GM23338 (cell line): Measurements from ENCODE around the gene OIT3. TPM values are rescaled to one million over a fixed set of nuclear protein-coding genes. Genes with fewer than 3 reads are reported as not detected.

Experiments used
- ATAC-seq: fragments of 200-7000 bp; cut with Tn5 transposase; 3 replicates; pipeline ENCODE4 v1.9.1; 2020
- DNase-seq: peaks from one replicate; pipeline ENCODE4 v3.0.0-alpha.2; 2015; ENCODE audit warnings: low spot score
- H2AFZ ChIP-seq: fragments of 200-600 bp; sonication (generic); 2 replicates; pipeline ENCODE4 v1.8.0; 2016; ENCODE audit warnings: antibody characterized with exemption, mild to moderate bottlenecking, moderate library complexity
- H3F3A ChIP-seq: fragments of 200-600 bp; sonication (generic); replicated peaks from 2 replicates; pipeline ENCODE4 v1.8.0; 2017; ENCODE audit warnings: antibody characterized with exemption, mixed run types, low read depth
- H3K27ac ChIP-seq: fragments of 200-600 bp; sonication (generic); 2 replicates; pipeline ENCODE4 v1.6.1; 2016; ENCODE audit warnings: low read depth
- H3K27me3 ChIP-seq: fragments of 200-600 bp; sonication (generic); 2 replicates; pipeline ENCODE4 v1.8.0; 2016; ENCODE audit warnings: mild to moderate bottlenecking, mixed run types, moderate library complexity; ENCODE audit not compliant: insufficient read depth
- H3K36me3 ChIP-seq: fragments of 200-600 bp; sonication (generic); 2 replicates; pipeline ENCODE4 v1.8.0; 2016; ENCODE audit warnings: mild to moderate bottlenecking; ENCODE audit not compliant: insufficient read depth
- H3K4me1 ChIP-seq: fragments of 200-600 bp; sonication (generic); 2 replicates; pipeline ENCODE4 v1.8.0; 2016; ENCODE audit warnings: mild to moderate bottlenecking, moderate library complexity; ENCODE audit not compliant: insufficient read depth
- H3K4me2 ChIP-seq: fragments of 200-600 bp; sonication (generic); 2 replicates; pipeline ENCODE4 v1.7.1; 2017; ENCODE audit warnings: mixed run types
- H3K4me3 ChIP-seq: fragments of 200-600 bp; sonication (generic); 2 replicates; pipeline ENCODE4 v1.6.1; 2016; ENCODE audit warnings: mixed run types
- H3K79me2 ChIP-seq: fragments of 200-600 bp; sonication (generic); replicated peaks from 2 replicates; pipeline ENCODE4 v1.8.0; 2017; ENCODE audit warnings: mild to moderate bottlenecking; ENCODE audit not compliant: insufficient read depth
- H3K9me2 ChIP-seq: fragments of 200-600 bp; sonication (generic); 2 replicates; pipeline ENCODE4 v1.8.0; 2017; ENCODE audit not compliant: insufficient read depth
- H4K20me1 ChIP-seq: fragments of 200-600 bp; sonication (generic); replicated peaks from 2 replicates; pipeline ENCODE4 v1.8.0; 2017; ENCODE audit warnings: mild to moderate bottlenecking; ENCODE audit not compliant: insufficient read depth
- H3K27ac Mint-ChIP-seq: 2 replicates; pipeline ENCODE4 v1.8.0; 2020; ENCODE audit warnings: inconsistent platforms, mild to moderate bottlenecking, moderate library complexity, mixed read lengths
- H3K27me3 Mint-ChIP-seq: 3 replicates; pipeline ENCODE4 v1.8.0; 2022; ENCODE audit warnings: low read depth, mild to moderate bottlenecking, moderate library complexity, mixed read lengths, inconsistent platforms; ENCODE audit not compliant: insufficient read depth, poor library complexity
- H3K36me3 Mint-ChIP-seq: 3 replicates; pipeline ENCODE4 v1.8.0; 2021; ENCODE audit warnings: low read depth, mild to moderate bottlenecking, inconsistent platforms, moderate library complexity, mixed read lengths
- H3K4me1 Mint-ChIP-seq: 3 replicates; pipeline ENCODE4 v1.8.0; 2020; ENCODE audit warnings: mild to moderate bottlenecking, inconsistent platforms, mixed read lengths
- H3K4me3 Mint-ChIP-seq: 3 replicates; pipeline ENCODE4 v1.8.0; 2021; ENCODE audit warnings: moderate library complexity, mild to moderate bottlenecking, inconsistent platforms, mixed read lengths
- H3K9me3 Mint-ChIP-seq: 3 replicates; pipeline ENCODE4 v1.8.0; 2020; ENCODE audit warnings: moderate library complexity, mild to moderate bottlenecking, inconsistent platforms, mixed read lengths
- CTCF ChIP-seq, 2 experiments: fragments of 200-600 bp in 1 of 2; sonication (generic) in 1 of 2; conservative IDR thresholded peaks; 2 replicates each; pipeline versions ENCODE4 v1.5.1 to v1.6.1; 2016 to 2017; ENCODE audit warnings: antibody characterized with exemption in 2 of 2, low read depth in 2 of 2, mild to moderate bottlenecking in 2 of 2, moderate library complexity in 1 of 2
- EZH2 ChIP-seq: fragments of 200-600 bp; sonication (generic); IDR thresholded peaks from one replicate; pipeline ENCODE4 v1.8.0; 2017; ENCODE audit warnings: antibody characterized with exemption, mild to moderate bottlenecking, low read depth; ENCODE audit not compliant: unreplicated experiment
- JUNB ChIP-seq: IDR thresholded peaks from one replicate; pipeline ENCODE4 v1.6.1; 2016; ENCODE audit warnings: antibody characterized with exemption; ENCODE audit not compliant: unreplicated experiment
- STAT1 ChIP-seq: IDR thresholded peaks from one replicate; pipeline ENCODE4 v1.6.1; 2016; ENCODE audit warnings: antibody characterized with exemption; ENCODE audit not compliant: unreplicated experiment
- polyA plus RNA-seq: library from polyadenylated mRNA; unstranded; fragments of >200 nt; fragmentation: Nextera tagmentation; extraction: Ambion mirVana; gene quantifications from 2 replicates; pipeline ENCODE4 v1.2.1, GENCODE V29; 2016
- total RNA-seq: library from RNA; depleted of rRNA; stranded (reverse); fragments of >200 nt; shearing (Covaris generic); gene quantifications from 2 replicates; pipeline ENCODE4 v1.2.3, GENCODE V29; 2014

The OIT3 gene
- total and polyA plus RNA-seq, 2 experiments from 2014 or later: not detected

GRCh38 chr10:72928798-72929197 lies 35.3 kb downstream of the OIT3 start:
- no peaks in the 10 kb centered on the region for H3F3A ChIP-seq
- H3K27me3 Mint-ChIP-seq: no peaks in the 10 kb centered on the region
- H2AFZ ChIP-seq: no peak overlapping the region
- no peaks in the 10 kb centered on the region for H4K20me1 ChIP-seq
- no peak overlapping the region for H3K27ac ChIP-seq
- no peak overlapping the region for H3K27ac Mint-ChIP-seq
- no peaks in the 10 kb centered on the region for H3K79me2 ChIP-seq
- H3K4me3 Mint-ChIP-seq: no peak overlapping the region
- no peaks in the 10 kb centered on the region for H3K9me3 Mint-ChIP-seq
- H3K9me2 ChIP-seq: no peaks in the 10 kb centered on the region
- H3K36me3 Mint-ChIP-seq: no peaks in the 10 kb centered on the region
- H3K4me2 ChIP-seq: no peak overlapping the region
- DNase-seq (no peak), ATAC-seq (no peak)
- H3K4me3 ChIP-seq: no peak overlapping the region
- TF ChIP-seq STAT1: no peak
- TF ChIP-seq CTCF (conservative IDR thresholded peaks at IDR 0.05; ENCODE audit: low read depth in 2 of 2): no peak
- H3K27me3 ChIP-seq: no peaks in the 10 kb centered on the region
- H3K4me1 ChIP-seq: no peaks in the 10 kb centered on the region
- no peaks in the 10 kb centered on the region for H3K36me3 ChIP-seq
- no peaks in the 10 kb centered on the region for H3K4me1 Mint-ChIP-seq

DNA sequence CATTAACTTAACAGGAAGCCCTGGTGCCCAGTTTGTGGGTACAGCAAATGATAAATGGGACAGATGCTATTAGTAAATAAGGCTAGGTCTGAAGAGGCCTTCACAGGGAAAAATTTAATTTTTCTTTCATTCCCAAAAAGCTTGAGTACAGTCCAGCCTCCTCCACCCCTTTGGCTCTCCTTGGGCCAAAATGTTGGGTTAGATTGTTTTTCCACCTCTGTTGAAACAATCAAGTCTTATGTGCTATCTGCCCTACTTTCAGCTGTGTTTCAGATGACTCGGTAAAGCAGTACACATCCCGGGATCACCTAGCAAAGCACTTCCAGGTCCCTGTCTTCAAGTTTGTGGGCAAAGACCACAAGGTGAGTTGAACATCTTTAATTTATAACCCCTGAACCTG lies 36.7 kb downstream of the OIT3 start:
- ATAC-seq: no peak
- no peaks in the 10 kb centered on the region for H3F3A ChIP-seq

DNA sequence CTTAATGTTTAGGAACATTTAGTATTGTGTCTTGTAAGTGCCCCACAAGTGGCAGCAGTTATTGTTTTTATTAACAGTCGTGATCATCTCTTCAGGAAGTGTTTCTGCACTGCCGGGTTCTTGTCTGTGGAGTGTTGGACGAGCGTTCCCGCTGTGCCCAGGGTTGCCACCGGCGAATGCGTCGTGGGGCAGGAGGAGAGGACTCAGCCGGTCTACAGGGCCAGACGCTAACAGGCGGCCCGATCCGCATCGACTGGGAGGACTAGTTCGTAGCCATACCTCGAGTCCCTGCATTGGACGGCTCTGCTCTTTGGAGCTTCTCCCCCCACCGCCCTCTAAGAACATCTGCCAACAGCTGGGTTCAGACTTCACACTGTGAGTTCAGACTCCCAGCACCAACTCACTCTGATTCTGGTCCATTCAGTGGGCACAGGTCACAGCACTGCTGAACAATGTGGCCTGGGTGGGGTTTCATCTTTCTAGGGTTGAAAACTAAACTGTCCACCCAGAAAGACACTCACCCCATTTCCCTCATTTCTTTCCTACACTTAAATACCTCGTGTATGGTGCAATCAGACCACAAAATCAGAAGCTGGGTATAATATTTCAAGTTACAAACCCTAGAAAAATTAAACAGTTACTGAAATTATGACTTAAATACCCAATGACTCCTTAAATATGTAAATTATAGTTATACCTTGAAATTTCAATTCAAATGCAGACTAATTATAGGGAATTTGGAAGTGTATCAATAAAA lies 38.9 kb downstream of the OIT3 start:
- DNase-seq (no peak), ATAC-seq (no peak; the same call in 1 of the 3 replicates)
- Mint-ChIP-seq H3K4me1 (no peaks in the 10 kb centered on the region), H3K27ac (no peak overlapping the region), H3K4me3 (no peak overlapping the region), H3K27me3 (no peaks in the 10 kb centered on the region), H3K36me3 (no peaks in the 10 kb centered on the region), H3K9me3 (no peaks in the 10 kb centered on the region)
- peaks cover 8% of the 10 kb centered on the region for H3K9me2 ChIP-seq
- H2AFZ ChIP-seq: peak overlapping the region; percentile 20; the same call in 1 of the 2 replicates
- H3K27me3 ChIP-seq: no peaks in the 10 kb centered on the region
- H3K36me3 ChIP-seq: no peaks in the 10 kb centered on the region
- no peaks in the 10 kb centered on the region for H3K4me1 ChIP-seq
- H3F3A ChIP-seq: no peaks in the 10 kb centered on the region
- TF ChIP-seq JUNB (no peak), EZH2 (no peak)
- H3K27ac ChIP-seq: no peak overlapping the region
- no peaks in the 10 kb centered on the region for H3K79me2 ChIP-seq
- H4K20me1 ChIP-seq: no peaks in the 10 kb centered on the region
- H3K4me3 ChIP-seq: no peak overlapping the region
- no peak overlapping the region for H3K4me2 ChIP-seq

More for the DNA sequence above, 36.7 kb downstream of the OIT3 start:
- no peak for TF ChIP-seq JUNB
- Histone ChIP-seq H3K27me3 (no peaks in the 10 kb centered on the region), H3K4me1 (no peaks in the 10 kb centered on the region), H4K20me1 (no peaks in the 10 kb centered on the region), H2AFZ (peak overlapping the region; percentile 12; the same call in 1 of the 2 replicates), H3K9me2 (no peaks in the 10 kb centered on the region), H3K4me3 (no peak overlapping the region), H3K36me3 (no peaks in the 10 kb centered on the region), H3K27ac (no peak overlapping the region), H3K4me2 (no peak overlapping the region), H3K79me2 (no peaks in the 10 kb centered on the region)
- H3K9me3 Mint-ChIP-seq: no peaks in the 10 kb centered on the region
- no peak overlapping the region for H3K4me3 Mint-ChIP-seq
- H3K27me3 Mint-ChIP-seq: no peaks in the 10 kb centered on the region
- no peak overlapping the region for H3K27ac Mint-ChIP-seq
- no peaks in the 10 kb centered on the region for H3K4me1 Mint-ChIP-seq
- no peaks in the 10 kb centered on the region for H3K36me3 Mint-ChIP-seq
- no peak for DNase-seq
